GM19238 (cell line): ENCODE results near the gene MPV17L2.

Experiments used
- DNase-seq: peaks from one replicate; pipeline ENCODE4 v3.0.0; 2011; ENCODE audit warnings: low spot score; ENCODE audit not compliant: insufficient read length

Gene MPV17L2

DNA sequence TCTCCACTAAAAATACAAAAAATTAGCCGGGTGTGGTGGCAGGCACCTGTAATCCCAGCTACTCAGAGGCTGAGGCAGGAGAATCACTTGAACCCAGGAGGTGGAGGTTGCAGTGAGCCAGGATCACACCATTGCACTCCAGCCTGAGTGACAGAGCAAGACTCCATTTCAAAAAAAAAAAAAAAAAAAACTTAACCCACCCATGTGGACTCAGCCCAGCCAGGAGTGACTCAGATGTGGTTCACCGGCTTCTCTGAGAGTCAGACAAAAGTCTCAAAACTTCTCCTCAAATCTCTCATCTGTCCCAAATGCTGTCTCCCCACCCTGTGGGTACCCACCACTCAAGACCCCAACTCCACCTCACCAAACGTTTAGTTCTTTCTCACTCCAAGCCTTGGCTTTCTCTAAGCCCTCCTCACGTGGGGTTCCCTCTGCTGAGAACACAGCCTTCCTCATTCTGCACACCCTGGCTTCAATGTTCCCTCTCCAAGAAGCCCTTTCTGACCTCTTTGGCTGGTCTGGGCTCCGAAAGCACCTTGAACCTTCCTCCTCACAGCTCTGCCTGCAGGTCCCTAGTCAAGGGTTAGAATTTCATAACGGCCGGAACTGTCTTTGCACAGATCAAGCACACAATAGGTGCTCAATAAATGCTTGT is 21.9 kb downstream of the MPV17L2 start:
- DNase-seq: no peak

DNA sequence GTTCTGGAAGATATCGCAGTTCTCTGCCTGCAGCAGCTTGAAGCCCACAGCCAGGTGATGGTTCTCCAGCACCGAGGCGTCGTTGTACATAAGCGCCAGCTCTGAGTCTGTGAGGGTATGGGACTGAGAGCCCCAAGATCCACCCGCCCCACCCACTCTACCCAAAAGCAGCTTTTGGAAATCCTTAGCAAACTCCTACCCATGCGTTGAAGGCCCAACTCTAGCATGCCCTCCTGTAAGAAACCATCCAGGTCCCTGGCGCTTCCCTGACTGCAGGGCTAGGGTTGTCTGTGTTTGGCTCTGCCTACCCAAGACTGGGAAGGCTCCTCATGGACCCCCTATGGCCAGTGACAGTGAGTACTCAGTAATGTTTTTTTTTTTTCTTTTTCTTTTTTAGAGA is 23.8 kb downstream of the MPV17L2 start:
- DNase-seq: no peak

- no peak for DNase-seq
Measured at GRCh38 chr19:18218159-18218558, 25.1 kb downstream of the MPV17L2 start.

- DNase-seq: no peak
Measured at GRCh38 chr19:18218600-18218999, 25.6 kb downstream of the MPV17L2 start.

DNA sequence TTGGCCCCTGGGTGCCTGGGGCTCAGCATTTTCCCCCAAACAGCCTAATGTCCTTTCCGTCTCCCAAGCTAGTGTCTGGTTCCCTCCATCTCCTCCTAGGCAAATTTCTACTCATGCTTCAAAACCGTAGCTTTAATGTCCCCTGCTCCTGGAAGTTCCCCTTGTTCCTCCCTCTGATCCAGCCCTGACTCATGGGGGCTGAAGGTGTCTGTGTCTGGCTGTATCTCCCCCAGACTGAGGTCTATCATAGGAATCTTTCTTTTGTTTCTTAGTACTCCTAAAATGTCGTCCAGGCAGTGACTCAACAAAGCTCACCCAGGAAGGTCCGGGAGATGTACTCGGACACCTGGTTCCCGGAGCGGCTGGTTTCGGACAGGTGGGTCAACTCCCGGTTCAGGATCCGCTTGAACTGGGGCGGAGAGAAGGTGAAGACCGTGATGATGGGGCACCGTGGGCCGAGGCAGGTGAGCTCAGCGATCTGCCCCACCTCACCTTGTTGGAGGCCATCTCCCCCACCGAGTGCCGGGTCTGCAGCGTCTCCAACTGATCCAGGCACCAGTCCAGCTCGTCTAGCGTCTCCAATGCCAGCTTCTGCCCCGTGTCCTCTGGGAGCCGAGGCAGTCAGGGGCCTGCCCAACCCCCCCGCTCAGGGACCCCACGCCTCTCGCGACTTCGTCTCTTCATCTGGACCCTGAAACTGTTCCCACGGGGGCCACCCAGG is 27.1 kb downstream of the MPV17L2 start:
- DNase-seq: no peak

DNA sequence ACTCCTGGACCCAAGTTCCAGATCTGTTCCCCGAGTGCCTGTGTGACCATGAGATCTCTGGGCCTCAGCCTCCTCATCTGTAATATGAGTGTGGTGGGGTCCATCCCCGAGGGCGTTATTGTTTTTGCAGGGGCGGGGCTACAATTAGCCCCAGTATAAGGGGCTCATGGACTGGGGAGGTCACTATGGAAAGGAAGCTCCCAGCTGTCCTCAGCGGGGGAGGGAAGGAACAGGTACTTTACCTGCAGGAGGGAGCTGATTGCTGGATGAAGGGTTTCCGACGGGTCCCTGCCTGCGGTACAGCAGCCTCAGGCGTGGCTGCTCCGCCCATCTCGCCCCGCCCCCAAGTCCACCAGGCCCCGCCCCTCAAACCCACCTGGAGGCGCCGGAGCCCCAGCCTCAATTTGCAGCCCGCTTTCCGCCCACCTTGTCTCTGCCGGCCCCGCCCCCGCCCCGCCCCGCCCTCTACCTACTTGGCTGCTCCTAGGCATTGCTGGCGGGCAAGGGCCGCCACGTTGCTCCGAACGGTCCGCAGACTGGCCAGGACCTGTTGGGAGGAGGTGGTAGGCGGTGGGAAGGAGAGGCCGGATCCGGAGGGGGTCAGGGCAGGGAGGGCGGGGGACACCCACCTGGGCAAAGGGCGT is 27.7 kb downstream of the MPV17L2 start:
- DNase-seq: no peak

DNA sequence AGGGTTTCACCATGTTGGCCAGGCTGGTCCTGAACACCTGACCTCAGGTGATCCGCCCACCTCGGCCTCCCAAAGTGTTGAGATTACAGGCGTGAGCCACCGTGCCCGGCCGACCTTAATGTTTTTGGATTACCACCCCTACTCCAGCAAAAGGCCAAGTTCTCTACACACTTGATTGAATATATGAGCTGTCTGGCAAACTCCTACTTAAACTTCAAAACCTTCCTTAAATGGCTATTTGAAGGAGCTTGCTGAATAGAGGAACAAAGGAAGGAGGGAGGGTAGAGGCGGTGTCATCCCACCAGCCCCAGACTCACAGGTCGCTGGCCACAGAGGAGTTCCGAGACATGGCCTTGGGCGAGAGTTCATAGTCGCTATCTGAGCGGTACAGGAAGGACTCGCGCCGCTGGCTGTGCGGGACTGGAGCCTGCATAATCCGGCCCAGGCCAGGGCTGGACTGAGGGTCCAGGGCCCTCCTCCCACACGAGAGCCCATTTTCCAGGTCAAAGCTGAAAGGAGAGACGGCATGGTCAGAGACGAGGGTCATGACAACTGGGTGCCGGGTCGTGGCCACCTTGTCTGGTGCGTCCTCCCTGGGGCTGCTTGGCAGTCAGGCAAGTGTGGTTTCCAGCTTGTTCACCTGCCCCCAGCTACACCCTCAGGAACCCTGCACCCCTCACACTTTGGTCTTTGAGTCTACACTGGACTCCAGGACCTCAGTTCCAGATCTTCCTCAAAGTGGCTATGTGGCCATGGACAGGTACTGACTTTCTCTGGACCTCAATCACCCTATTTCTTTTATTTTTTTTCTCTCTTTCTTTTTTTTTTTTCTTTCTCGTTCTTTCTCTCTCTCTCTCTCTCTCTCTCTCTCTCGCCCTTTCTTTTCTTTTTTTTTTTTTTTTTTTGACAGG is 29.1 kb downstream of the MPV17L2 start:
- DNase-seq: no peak

DNA sequence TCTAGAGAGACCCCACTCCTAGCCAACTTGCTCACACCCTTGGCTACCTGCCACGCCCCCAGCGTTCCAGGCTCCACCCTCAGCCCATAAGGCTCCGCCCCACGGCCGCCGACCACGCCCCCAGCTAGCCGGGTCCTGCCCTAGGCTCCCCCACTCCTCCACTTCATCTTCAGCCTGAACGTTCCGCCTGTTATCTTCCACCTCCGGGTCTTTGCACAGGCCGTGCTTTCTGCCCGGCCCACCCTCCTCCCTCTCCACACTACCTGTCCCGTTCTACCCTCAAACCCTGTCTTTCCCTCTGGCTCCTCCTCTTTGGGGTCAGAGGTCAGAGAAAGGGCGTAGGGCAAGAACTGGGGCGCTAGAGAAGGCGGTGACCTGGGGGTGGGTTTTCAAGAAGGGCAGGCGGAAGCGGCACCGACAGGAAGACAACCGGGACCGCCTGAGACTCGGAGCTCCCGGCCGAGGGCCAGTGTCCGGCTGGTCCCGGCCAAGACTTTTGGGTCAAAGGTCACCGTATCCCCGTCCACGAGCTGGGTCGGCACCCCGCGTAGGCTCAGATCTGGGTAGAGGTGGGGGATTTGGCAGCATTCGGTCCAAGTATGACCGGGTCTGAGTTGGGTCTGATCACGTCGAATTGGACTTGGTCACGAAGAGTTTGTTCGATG is 31.0 kb downstream of the MPV17L2 start:
- no peak for DNase-seq

DNA sequence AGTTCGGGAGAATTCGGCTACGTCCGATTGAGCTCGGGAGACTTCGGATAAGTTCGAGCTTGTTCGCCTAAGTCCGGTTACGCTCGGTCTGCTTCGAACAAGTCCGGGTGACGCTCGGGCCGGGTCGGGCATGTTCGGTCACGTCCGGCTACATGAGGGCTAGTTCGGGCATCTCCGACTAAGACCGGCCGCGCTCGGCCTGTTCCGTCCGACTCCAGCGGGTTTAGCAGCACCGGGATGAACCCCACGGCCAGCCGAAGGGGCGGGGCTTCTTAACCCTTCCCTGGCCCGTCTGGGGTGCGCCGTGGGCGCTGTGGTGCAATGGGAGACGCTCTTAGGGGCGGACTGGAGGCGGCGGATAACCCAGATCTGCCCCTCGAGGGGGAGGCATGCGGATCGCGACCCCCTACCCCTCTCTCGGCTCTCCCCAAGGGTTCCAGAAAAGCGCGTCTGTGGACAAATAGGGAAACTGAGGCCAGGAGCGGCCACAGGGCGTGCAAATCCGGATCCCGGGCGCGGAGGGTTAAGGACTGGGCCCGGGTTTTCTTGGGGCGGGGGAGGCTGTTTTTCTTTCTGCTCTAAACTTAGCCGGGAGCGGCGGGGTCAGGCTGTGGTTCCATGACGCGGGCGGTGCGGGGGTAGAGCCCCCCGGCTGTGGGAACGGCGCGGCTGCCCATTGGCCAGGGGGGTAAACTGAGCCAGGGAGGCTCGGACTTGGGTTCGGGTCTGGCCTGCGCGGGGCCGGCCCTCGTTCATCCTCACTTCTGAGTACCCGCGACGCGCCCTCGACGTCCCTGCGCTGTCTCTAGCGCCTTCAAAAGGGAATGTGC is 31.7 kb downstream of the MPV17L2 start:
- DNase-seq: peak; percentile 92

GRCh38 chr19:18225355-18225701 is 32.3 kb downstream of the MPV17L2 start:
- no peak for DNase-seq

GRCh38 chr19:18225702-18226468 is 32.9 kb downstream of the MPV17L2 start, which contains the start of gene PDE4C:
TSS of gene PDE4C (minus strand) at chr19:18226438. CDS start at chr19:18226415, 23 bp downstream.
- DNase-seq: no peak

DNA sequence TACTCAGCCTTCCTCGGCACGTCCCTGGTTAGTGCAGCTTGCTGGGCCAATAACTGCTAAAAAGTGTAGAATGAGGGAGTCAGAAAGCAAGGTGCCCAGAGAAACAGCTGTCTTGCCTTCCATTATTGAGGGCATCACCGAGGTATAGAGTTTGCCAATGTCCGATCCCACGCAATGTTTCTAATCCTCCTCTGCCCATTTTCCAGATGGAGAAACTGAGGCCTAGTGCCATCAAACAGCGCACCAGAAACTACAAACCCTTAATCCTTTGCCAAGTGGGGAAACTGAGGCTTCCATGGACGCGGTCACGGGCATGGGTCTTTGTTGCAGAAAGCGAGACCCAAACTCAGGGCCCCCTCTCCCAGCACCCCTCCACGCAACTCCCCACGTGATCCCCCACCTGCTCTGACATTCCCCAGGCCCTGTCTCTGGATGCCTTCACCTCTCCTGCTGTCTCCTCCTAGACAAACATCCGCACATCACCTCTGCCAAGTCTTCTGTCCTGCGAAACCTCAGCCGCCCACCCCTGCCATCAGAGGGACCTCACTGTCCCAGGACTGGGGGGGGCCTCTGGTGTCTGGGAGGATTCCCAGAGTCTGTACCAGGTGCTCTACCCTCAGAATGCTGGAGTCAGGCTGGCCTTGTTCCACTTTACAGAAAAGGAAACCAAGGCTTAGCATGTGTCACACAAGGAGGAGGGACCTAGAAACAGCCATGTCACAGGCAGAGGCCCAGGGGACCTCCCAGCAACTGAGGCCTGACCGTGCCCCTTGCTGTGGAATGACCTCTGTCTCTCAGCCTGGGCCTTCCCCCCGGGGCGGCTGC is 34.1 kb downstream of the MPV17L2 start:
- DNase-seq: no peak

- DNase-seq: no peak
Measured at GRCh38 chr19:18227781-18228271, 34.8 kb downstream of the MPV17L2 start.

GRCh38 chr19:18229474-18229873 is 36.5 kb downstream of the MPV17L2 start:
- no peak for DNase-seq

DNA sequence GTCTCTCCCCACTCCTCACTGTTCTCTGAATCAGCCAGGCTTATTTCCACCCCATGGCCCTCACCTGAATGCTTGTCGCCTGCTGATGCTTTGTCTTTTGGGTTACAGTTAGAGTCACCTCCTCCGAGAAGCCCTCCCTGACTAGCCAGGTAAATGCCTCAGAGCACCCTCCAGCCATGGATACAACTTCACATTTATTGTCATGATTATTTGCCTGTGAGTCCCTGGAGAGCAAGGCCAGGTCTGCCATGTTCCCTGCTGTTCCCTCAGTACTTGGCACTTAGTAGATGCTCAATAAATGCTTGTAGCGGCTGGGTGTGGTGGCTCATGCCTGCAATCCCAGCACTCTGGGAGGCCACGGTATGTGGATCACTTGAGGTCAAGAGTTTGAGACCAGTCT is 36.9 kb downstream of the MPV17L2 start:
- DNase-seq: no peak

DNA sequence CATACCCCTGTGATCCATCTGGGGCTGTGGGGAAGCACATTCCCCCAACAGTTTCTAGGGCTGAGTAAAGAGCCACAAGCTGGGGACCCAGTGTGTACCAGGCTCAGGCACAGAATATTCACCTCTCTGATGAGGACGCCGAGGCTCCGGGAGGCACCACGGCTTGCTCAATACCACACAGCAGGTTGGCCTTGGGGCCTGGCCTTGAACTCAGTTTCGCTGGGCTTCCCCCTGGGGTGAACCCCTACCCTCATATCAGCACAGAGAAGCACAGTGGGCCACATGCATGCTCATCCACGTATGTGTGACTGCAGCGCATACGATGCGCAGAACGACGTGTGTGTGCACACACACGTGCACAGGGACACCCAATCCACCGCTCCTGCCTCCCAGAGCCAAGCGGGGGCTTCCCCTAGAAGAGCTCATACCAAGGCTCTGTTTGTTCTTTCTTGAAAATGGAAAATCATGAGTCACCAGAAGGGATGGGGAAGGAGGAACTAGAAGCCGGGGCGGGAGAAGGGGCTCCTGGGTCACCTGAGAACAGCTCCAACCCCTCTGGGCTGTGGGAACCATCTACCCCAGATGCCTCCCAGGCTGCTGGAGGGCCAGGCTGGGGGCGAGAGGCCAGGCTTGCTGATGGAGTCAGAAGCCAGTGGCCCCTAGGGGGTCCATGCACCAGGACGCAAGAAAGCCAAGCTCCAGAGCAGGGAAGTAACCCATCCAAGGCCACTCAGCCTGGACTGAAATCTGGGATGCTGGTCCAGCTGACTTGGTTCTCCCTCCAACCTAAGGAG is 38.1 kb downstream of the MPV17L2 start:
- DNase-seq: no peak

- DNase-seq: no peak
Measured at GRCh38 chr19:18231775-18232174, 38.8 kb downstream of the MPV17L2 start.
